GM19468 (cell line): ENCODE data around the gene PRKAB2.
"Not testable (repeated sequence)": the region's sequence is repeated elsewhere in the genome, so short reads cannot be mapped to it uniquely, and the experiment has no call there.

Experiments used
- ATAC-seq: cut with Tn5 transposase; IDR thresholded peaks from one replicate; pipeline ENCODE4 v1.9.1; 2021; ENCODE audit warnings: mild to moderate bottlenecking, moderate library complexity, moderate number of reproducible peaks; ENCODE audit not compliant: unreplicated experiment; ENCODE audit errors: extremely low read depth

PRKAB2 gene

DNA sequence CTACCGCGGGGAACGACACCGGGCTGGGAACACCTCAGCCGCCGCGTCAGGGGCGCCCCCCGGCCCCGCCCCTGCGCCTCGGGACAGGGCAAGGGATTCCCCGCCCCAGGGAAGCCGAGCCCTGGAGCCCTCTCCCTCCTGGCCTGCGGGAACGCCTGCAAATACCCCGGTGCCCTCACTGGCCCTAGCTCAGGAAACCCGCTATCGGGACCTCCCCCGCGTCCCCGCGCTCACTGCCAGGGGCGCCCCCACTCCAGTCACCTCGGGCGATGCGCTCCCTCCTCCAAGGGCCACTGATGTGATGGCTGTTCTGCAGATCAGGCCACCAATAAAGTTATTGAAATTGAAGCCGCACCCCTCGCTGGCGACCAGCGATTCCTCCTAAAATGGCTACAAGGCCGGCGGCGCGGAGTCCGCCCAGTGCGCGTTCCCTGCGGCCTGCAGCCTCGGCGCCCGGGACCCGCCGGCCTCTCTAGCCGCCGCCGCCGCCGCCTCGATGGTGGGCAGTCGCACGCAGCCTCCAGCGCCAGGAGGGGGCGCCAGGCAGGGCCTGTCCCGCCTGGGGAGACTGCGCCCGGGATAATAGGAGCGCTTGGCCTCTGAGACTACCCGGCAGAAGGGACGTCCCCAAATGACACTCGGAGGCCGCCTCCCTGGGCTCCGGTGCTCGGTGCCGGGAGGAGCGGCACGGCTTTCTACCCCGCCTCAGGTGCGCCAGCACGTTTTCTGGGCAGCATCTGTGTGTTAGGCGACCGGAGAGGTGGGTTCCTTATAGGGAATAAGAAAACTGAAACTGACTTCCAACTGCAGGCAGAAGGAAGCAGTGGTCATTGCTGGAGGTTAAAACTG, at the start of gene PRKAB2:
Gene PRKAB2, minus strand, starts transcription at position 303 of the 849 bp plus-strand sequence. CDS start 326 bp downstream, outside the sequence.
- ATAC-seq = peak; percentile 84

GRCh38 chr1:147218606-147219005, 46.3 kb upstream of the PRKAB2 start:
- ATAC-seq = no peak

GRCh38 chr1:147217141-147217540, 44.9 kb upstream of the PRKAB2 start:
- no peak for ATAC-seq

- ATAC-seq = no peak
These were observed 43.9 kb upstream of the PRKAB2 start for GRCh38 chr1:147216124-147216523.

DNA sequence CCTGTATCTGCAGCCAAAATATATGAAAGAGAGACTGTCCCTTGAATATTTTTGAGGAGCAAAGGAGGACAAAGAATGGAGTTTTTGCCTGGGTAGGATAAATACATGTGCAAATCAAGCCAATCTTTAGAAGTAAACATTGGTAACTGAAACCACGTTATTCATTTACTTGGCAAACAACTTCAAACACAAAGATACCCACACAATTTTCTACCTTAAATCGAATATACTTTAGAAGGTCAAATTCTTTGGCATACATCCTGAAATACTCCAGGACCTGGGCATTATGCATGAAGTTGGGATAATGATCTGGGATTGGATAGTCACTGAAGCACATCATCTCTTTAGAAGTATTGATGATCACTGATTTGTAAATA, 43.3 kb upstream of the PRKAB2 start:
- no peak for ATAC-seq

GRCh38 chr1:147214842-147215539, 42.7 kb upstream of the PRKAB2 start:
- ATAC-seq = no peak

GRCh38 chr1:147214325-147214724, 42.1 kb upstream of the PRKAB2 start:
- ATAC-seq = no peak

DNA sequence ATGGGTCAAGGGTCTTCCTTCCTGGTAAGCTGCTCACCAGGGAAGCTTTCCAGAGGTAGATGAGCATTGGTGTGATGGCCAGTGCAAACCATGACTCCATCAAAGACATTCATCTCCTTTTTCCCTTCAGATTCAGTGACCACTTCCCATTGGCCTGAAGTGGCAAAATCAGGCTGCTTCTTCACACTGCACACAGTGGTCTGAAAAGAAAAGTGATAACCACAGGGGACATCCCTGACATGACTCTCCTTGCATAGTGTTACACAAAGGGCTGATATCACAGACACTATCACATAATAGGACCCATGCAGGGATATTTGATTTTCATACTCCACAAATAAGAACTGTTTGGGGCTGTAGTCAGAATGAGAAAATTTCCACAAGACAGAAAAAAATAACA, 41.0 kb upstream of the PRKAB2 start:
- ATAC-seq = no peak

DNA sequence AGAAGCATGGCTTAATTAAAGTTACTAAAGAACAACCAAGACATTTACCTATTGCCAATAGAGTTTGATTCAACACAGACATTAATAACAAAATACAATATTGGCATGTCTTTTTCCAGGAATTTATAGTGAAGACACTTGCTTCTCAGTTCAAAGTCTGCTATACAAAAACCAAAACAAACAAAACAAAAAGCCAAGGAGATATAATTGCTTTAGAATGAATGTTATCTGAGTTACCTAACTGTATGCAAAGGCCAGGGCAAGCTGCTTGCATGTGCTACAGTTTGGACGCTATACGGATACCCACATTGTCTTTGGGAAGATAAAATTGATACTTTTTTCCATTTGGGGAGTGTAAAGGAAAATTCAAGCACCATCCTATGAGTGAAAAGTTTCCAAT, 39.3 kb upstream of the PRKAB2 start:
- no peak for ATAC-seq

- no peak for ATAC-seq
These were observed 38.7 kb upstream of the PRKAB2 start for GRCh38 chr1:147210987-147211386.

DNA sequence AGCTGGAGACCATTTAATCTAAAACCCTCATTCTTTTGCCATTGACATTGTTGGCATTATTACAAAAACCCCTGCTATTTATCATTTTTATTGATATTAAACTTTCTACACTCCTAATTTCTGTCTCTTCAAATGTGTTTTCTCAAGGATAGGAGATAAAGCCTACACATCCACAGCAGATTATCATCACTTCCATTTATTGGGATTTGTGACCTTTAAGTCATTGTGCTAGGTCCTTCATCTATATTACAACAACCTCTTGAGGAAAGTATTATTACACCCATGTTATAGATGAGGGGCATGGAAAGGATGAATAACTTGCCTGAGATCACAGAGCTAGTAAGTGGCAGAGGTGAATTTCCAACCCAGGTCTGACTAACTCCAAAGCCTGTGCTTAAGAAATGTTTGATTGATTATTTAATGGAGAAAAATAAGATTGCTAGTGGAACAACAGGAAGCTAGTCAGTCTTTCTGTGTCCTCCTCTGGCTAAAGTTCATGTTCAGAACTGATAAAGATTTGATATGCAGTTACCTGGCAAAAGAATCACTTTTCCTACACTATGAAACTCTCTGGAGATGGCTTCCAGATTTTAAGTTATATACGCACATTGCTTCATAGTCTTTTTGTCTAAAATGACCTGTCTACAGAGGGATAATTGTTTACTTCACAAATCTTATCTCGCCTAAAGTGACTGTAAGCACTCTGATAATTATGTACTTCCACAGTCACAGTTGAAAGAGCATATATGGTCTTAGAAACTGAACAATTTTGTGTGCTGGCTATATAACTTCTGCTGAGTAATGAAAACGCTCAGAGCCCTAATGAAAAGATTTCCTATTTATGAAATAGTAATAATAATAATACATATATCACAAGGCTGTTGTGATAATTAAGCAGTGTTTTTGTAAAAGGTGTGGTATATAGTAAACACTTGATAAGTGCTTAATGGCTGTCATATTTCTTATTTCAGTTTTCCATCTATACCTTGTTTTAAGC, 37.9 kb upstream of the PRKAB2 start:
- ATAC-seq = no peak

GRCh38 chr1:147208619-147209018, 36.3 kb upstream of the PRKAB2 start:
- ATAC-seq = no peak

GRCh38 chr1:147207192-147207591, 34.9 kb upstream of the PRKAB2 start:
- no peak for ATAC-seq

DNA sequence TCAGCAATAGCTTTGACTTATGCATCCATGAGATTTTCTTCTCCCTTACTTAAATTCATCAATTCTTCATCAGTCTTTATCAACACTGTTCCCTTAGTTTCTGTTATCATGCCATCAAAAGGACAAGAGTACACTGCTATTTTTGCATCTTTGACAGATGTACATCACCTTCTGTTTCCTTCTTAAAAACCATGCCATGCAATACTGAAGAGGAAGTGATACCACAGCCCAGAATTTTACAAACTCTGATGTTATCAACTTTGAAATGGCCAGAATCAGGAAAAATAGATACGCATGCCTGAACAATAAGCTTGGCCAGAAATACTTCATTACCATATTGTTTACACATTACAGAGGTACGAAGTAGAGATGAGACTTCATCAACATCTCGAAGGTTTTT, 31.8 kb upstream of the PRKAB2 start:
- ATAC-seq = peak; percentile 26

- ATAC-seq = no peak
These were observed 30.3 kb upstream of the PRKAB2 start for GRCh38 chr1:147202576-147202975.

- ATAC-seq = no peak
These were observed 29.5 kb upstream of the PRKAB2 start for GRCh38 chr1:147201786-147202185.

GRCh38 chr1:147201276-147201675, 29.0 kb upstream of the PRKAB2 start:
- no peak for ATAC-seq

- ATAC-seq = not testable (repeated sequence)
These were observed 25.1 kb upstream of the PRKAB2 start for GRCh38 chr1:147197324-147197723.

DNA sequence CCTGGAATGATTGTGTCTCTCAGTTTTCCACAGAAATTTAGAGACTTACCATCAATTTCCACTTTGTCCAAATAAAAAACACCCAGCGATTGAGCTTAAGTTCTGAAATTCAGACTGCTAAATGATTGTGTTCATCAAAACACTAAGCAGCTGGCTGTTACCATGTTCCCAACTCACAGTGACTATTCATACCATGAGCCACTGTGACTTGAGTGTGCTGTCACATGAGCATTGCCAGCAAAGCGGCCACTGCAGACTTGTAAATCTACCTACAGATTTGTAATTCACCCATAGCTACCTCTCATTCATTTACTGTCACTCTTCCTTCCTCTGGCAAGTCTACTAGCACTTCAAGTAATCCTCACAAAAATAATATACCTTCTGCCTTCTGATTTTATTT, 17.2 kb upstream of the PRKAB2 start:
- ATAC-seq = no peak

- no peak for ATAC-seq
These were observed 13.2 kb upstream of the PRKAB2 start for GRCh38 chr1:147185432-147185831.
